Vagina (tissue), 2 donors: ENCODE results near the gene NPTXR. TPM values are rescaled to one million over a fixed set of nuclear protein-coding genes. Genes with fewer than 3 reads are reported as not detected.

Experiments
- DNase-seq, 2 donors: peaks; one replicate each; pipeline ENCODE4 v3.0.0-alpha.2; 2017; ENCODE audit errors: extremely low spot score in 2 of 2
- H3K27ac ChIP-seq: fragments of 200-600 bp; sonication (generic); one replicate; pipeline ENCODE4 v1.5.1; 2019
- H3K27me3 ChIP-seq: fragments of 200-600 bp; sonication (generic); one replicate; pipeline ENCODE4 v1.5.1; 2019
- H3K36me3 ChIP-seq, 2 donors: fragments of 200-600 bp; sonication (generic); one replicate each; pipeline ENCODE4 v1.5.1; 2017 to 2019
- H3K4me1 ChIP-seq: fragments of 200-600 bp; sonication (generic); one replicate; pipeline ENCODE4 v1.5.1; 2019
- H3K4me3 ChIP-seq, 2 donors: fragments of 200-600 bp; sonication (generic); 1 replicate in 1 of 2; 2 replicates in 1 of 2; pipeline ENCODE4 v1.5.1; 2016 to 2019
- H3K9me3 ChIP-seq: fragments of 200-600 bp; sonication (generic); one replicate; pipeline ENCODE4 v1.5.1; 2019
- POLR2A ChIP-seq, 2 donors: fragments of 450-650 bp; IDR thresholded peaks; one replicate each; pipeline ENCODE4 v1.6.1; 2017; ENCODE audit warnings: antibody characterized with exemption in 2 of 2, mild to moderate bottlenecking in 2 of 2, moderate library complexity in 2 of 2
- POLR2AphosphoS5 ChIP-seq, 2 donors: sonication (generic); formaldehyde crosslinking; IDR thresholded peaks; one replicate each; pipeline ENCODE4 v1.9.0; 2017; ENCODE audit warnings: antibody characterized with exemption in 2 of 2, mild to moderate bottlenecking in 2 of 2, low read depth in 1 of 2; ENCODE audit not compliant: insufficient read depth in 1 of 2
- intact Hi-C: fragments of 100-400 bp; cut with DNase I; formaldehyde crosslinking; loops from one replicate; pipeline ENCODE4 v1.15.1; 2023
- total RNA-seq: library from RNA; depleted of rRNA; stranded (reverse); fragments of >200 nt; gene quantifications from one replicate; pipeline ENCODE4 v1.2.3, GENCODE V29; 2016
- TF ChIP-seq, protein P1 (sequence below), 3 experiments: fragments of 450-650 bp in 2 of 3; fragments of 200-600 bp in 1 of 3; sonication (generic) in 1 of 3; IDR thresholded peaks; one replicate each; pipeline ENCODE4 v1.5.1; 2017 to 2019; ENCODE audit warnings: antibody characterized with exemption in 3 of 3, mild to moderate bottlenecking in 2 of 3, moderate library complexity in 2 of 3

The NPTXR gene
- total RNA-seq, 1 donor from 2014 or later = 9.3 TPM

DNA sequence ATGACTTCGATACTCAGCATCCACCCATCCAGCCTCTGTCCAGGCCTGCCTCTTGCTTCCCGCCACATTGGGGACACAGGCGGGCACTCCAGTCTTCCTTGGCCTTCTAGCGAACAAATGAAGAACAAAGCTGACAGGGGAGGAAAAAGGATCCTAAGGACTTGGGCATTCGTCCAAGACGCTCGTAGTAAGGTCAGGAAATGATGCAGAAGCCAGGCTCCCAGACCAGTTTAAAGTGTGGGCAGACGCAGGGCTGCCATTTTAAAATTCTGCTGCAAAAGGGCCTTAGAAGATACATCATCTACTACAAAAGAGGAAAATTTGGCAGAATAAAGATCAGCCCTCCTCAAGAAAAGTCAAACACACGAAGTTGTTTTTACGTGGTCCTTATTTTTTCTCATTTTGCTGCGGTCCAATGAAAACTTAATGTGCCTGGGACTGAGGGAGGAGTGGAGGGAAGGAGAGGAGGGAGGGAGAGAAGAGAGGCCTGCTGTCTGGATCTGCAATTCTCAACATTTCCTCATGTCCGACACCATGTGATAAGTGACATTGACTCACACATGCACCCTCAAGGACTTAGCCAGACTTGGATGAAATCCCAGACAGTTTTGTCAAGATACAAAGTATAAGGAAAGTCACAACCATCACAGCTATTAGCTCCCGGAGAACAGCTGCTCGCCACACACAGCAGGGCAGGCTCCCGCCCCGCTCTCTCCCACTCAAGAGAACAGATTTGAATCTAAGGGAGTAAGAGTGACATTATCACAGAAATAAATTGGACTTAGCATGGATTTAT, 55.6 kb downstream of the NPTXR start:
- Histone ChIP-seq H3K36me3 (peaks cover 0 to 3% of the 10 kb centered on the region in 2 donors), H3K9me3 (no peaks in the 10 kb centered on the region), H3K4me1 (peaks cover 28% of the 10 kb centered on the region), H3K27ac (peak overlapping the region; percentile 82), H3K4me3 (no peak overlapping the region), H3K27me3 (no peaks in the 10 kb centered on the region)
- TF ChIP-seq POLR2AphosphoS5 (IDR thresholded peaks at IDR 0.05; ENCODE audit: insufficient read depth in 1 of 2, low read depth in 1 of 2) = peak; percentile 13 to 63
- no peak for TF ChIP-seq POLR2A (IDR thresholded peaks at IDR 0.05)
- intact Hi-C loops = no loop called here
- no peak for DNase-seq

DNA sequence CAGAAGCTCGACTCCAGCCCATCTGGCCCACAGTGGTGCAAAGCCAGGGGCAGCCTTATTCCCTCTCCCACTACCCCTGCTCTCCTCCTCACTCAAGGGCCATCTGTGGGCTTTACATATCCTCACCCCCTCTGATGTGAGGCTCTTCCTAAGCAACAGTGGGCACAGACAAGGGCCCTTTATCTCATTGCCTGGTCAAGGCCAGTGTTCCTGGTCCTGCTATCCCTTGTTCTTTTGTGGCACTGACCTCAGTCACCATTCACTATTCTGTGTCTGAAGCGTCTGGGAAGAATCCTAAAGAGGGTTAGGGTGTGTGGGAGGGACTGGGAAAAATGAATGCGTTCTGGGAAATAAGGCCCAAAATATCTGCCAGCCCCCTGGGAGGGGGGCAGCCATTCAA, 57.2 kb downstream of the NPTXR start:
- peaks cover 0 to 3% of the 10 kb centered on the region in 2 donors for H3K36me3 ChIP-seq
- intact Hi-C loops = no loop called here
- peaks cover 32% of the 10 kb centered on the region for H3K4me1 ChIP-seq
- no peak for DNase-seq
- no peaks in the 10 kb centered on the region for H3K27me3 ChIP-seq
- no peaks in the 10 kb centered on the region for H3K9me3 ChIP-seq
- no peak overlapping the region for H3K4me3 ChIP-seq
- H3K27ac ChIP-seq = no peak overlapping the region
- TF ChIP-seq POLR2AphosphoS5 (IDR thresholded peaks at IDR 0.05; ENCODE audit: insufficient read depth in 1 of 2, low read depth in 1 of 2) = no peak
- no peak for TF ChIP-seq POLR2A (IDR thresholded peaks at IDR 0.05)
- TF ChIP-seq, protein P1, sequence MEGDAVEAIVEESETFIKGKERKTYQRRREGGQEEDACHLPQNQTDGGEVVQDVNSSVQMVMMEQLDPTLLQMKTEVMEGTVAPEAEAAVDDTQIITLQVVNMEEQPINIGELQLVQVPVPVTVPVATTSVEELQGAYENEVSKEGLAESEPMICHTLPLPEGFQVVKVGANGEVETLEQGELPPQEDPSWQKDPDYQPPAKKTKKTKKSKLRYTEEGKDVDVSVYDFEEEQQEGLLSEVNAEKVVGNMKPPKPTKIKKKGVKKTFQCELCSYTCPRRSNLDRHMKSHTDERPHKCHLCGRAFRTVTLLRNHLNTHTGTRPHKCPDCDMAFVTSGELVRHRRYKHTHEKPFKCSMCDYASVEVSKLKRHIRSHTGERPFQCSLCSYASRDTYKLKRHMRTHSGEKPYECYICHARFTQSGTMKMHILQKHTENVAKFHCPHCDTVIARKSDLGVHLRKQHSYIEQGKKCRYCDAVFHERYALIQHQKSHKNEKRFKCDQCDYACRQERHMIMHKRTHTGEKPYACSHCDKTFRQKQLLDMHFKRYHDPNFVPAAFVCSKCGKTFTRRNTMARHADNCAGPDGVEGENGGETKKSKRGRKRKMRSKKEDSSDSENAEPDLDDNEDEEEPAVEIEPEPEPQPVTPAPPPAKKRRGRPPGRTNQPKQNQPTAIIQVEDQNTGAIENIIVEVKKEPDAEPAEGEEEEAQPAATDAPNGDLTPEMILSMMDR (IDR thresholded peaks at IDR 0.05) = no peak

DNA sequence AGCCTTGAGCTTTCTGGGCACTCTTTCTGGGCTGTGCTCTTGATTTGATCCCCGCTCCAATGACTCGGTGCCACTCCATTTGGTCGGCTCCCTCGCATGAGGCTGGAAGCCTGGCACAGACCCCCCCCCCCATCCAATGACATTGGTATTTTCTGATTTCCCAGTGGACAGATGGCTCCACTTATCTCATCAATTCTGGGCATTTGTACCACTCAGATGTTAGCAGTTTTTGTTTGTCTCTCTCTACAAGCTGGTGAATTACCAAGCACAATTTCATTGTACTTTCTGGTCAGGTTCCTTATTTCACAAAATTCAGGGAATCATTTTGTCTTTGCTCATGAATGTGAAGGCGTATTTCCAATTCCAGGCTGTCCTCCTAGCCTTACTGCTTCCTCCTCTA, 59.0 kb downstream of the NPTXR start:
- TF ChIP-seq POLR2A (IDR thresholded peaks at IDR 0.05) (no peak), POLR2AphosphoS5 (IDR thresholded peaks at IDR 0.05; ENCODE audit: insufficient read depth in 1 of 2, low read depth in 1 of 2) (no peak)
- TF ChIP-seq, protein P1 (IDR thresholded peaks at IDR 0.05) = no peak
- no peak for DNase-seq
- H3K9me3 ChIP-seq = no peaks in the 10 kb centered on the region
- H3K27ac ChIP-seq = no peak overlapping the region
- H3K4me1 ChIP-seq = peaks cover 32% of the 10 kb centered on the region
- peaks cover 0 to 14% of the 10 kb centered on the region in 2 donors for H3K36me3 ChIP-seq
- intact Hi-C loops = no loop called here
- no peaks in the 10 kb centered on the region for H3K27me3 ChIP-seq
- H3K4me3 ChIP-seq = no peak overlapping the region

DNA sequence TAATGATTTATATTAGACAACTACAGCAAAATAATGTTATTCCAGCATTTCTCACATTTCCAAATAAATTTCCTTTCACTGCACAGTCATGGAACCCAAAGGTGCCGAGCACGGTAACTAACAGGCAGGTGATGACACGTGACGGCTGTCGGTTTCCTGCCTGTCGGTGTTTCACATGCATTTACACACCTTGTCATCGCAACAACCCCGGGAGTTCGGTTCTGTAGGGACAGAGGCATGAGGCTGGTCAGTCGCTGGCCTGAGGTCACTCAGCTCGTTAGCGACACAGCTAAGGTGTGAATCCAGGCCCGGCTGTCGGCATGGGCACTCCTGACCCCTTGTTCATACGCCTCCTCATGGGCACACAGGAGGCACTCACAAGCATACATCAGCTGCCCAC, 59.8 kb downstream of the NPTXR start:
- Histone ChIP-seq H3K4me1 (peaks cover 27% of the 10 kb centered on the region), H3K27ac (no peak overlapping the region), H3K36me3 (peaks cover 0 to 16% of the 10 kb centered on the region in 2 donors), H3K27me3 (no peaks in the 10 kb centered on the region), H3K4me3 (no peak overlapping the region), H3K9me3 (no peaks in the 10 kb centered on the region)
- intact Hi-C loops = no loop called here
- no peak for DNase-seq
- TF ChIP-seq, protein P1 (IDR thresholded peaks at IDR 0.05) = no peak
- no peak for TF ChIP-seq POLR2AphosphoS5 (IDR thresholded peaks at IDR 0.05; ENCODE audit: insufficient read depth in 1 of 2, low read depth in 1 of 2)
- TF ChIP-seq POLR2A (IDR thresholded peaks at IDR 0.05) = no peak

DNA sequence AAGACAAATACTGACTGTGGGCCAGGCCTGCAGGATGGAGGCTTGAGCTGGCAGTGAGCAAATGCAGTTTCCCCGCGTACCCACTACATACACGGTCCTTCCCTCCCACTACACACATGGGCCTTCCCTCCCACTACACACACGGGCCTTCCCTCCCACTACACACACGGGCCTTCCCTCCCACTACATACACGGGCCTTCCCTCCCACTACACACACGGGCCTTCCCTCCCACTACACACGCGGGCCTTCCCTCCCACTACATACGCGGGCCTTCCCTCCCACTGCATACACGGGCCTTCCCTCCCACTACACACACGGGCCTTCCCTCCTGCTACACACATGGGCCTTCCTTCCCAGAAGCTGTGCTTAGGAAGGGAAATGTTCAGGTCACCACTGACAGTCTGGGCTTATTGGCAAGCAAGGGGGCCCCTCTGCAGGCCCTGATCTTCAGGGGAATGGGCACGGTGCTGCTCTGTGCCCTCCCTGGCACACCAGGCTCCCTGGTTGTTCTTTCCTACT, 60.7 kb downstream of the NPTXR start:
- intact Hi-C loops = no loop called here
- DNase-seq = no peak
- TF ChIP-seq, protein P1 (IDR thresholded peaks at IDR 0.05) = no peak
- no peak for TF ChIP-seq POLR2AphosphoS5 (IDR thresholded peaks at IDR 0.05; ENCODE audit: insufficient read depth in 1 of 2, low read depth in 1 of 2)
- TF ChIP-seq POLR2A (IDR thresholded peaks at IDR 0.05) = no peak

More for the DNA sequence above, 60.7 kb downstream of the NPTXR start:
- Histone ChIP-seq H3K36me3 (peaks cover 0 to 16% of the 10 kb centered on the region in 2 donors), H3K27ac (no peak overlapping the region), H3K4me3 (no peak overlapping the region), H3K27me3 (no peaks in the 10 kb centered on the region), H3K9me3 (no peaks in the 10 kb centered on the region), H3K4me1 (peaks cover 18% of the 10 kb centered on the region)
